ENCODE results near the gene SCN3A. TPM values are rescaled to one million over a fixed set of nuclear protein-coding genes. Genes with fewer than 3 reads are reported as not detected.

The SCN3A gene
- total and polyA plus RNA-seq, 9 of the 15 experiments (the other 6 are each of a cell fraction or from before 2014, with no cell fraction given) = not detected

- no peak overlapping the region for H3K4me3 ChIP-seq
- no peak overlapping the region for H2AFZ ChIP-seq (ENCODE audit: low read depth, low read length)
- H3K79me2 ChIP-seq (ENCODE audit: control insufficient read depth, insufficient read depth, low read length) = no peaks in the 10 kb centered on the region
- H3K4me1 ChIP-seq (replicated peaks in 1 of 2; ENCODE audit: control insufficient read depth in 2 of 2, insufficient read depth in 2 of 2, low read length in 2 of 2) = no peaks in the 10 kb centered on the region
- DNase-seq (ENCODE audit: extremely low read depth in 1 of 4, low spot score in 3 of 4) = no peak
- H3K36me3 ChIP-seq (ENCODE audit: control insufficient read depth, insufficient read depth, low read length) = no peaks in the 10 kb centered on the region
- CTCF ChIA-PET (ENCODE audit: low intra/inter-chr PET ratio) = no interaction called here
- 4% methylated on average over 6 of the region's 6 CpGs for WGBS (ENCODE audit: insufficient coverage, low coverage, missing lambda C conversion rate)
- TF ChIP-seq POLR2H (tag; IDR thresholded peaks at IDR 0.05; ENCODE audit: low read depth) (no peak), E4F1 (CRISPR knock-in tag; IDR thresholded peaks at IDR 0.05; ENCODE audit: borderline replicate concordance) (no peak)
- no peak overlapping the region for H3K9ac ChIP-seq (ENCODE audit: insufficient read depth in 1 of 2, low read depth in 2 of 2, low read length in 2 of 2)
- in situ Hi-C loops (cut with MboI) (no loop called here), intact Hi-C loops (cut with micrococcal nuclease) (no loop called here)
- no peaks in the 10 kb centered on the region for H3K9me1 ChIP-seq (ENCODE audit: control insufficient read depth, insufficient read depth, low read length)
- no peaks in the 10 kb centered on the region for H3K27me3 ChIP-seq (ENCODE audit: control insufficient read depth in 2 of 2, insufficient read depth in 2 of 2, low read length in 2 of 2)
- ATAC-seq = no peak
- H4K20me1 ChIP-seq (replicated peaks; ENCODE audit: control insufficient read depth, insufficient read depth, low read length) = no peaks in the 10 kb centered on the region
- BruUV-seq (replicated peaks) = no TSS peak
- FAIRE-seq = no peak
- POLR2A ChIA-PET = no interaction called here
- H3K4me2 ChIP-seq (ENCODE audit: insufficient read depth, low read length) = no peak overlapping the region
- H3K9me3 ChIP-seq (replicated peaks; ENCODE audit: control insufficient read depth, insufficient read depth, low read depth, low read length) = 0 out of 2 replicates have a peak, but pooled peaks cover 3% of the 10 kb centered on the region
- H3K27ac ChIP-seq (ENCODE audit: extremely low read depth, low read depth, low read length) = no peak overlapping the region
These were observed 159.1 kb downstream of the SCN3A start for GRCh38 chr2:165044505-165045303.

Other genes starting within 250 kb of the SCN3A start
- gene SLC38A11, start 248.5 kb downstream of the SCN3A start, total RNA-seq (2014; rRNA removed) = not detected in 2 replicates
- not detected in 2 replicates for gene SLC38A11, start 248.5 kb downstream of the SCN3A start, total RNA-seq (2014; rRNA removed; fragmentation: Illumina TruSeq; extraction: Trizol)
- not detected in 2 replicates for gene SLC38A11, start 248.5 kb downstream of the SCN3A start, total RNA-seq (2015; rRNA removed; fragmentation: Illumina TruSeq; extraction: Trizol)
- gene SLC38A11, start 248.5 kb downstream of the SCN3A start, total RNA-seq (2021) = not detected in 2 replicates
- gene SLC38A11, start 248.5 kb downstream of the SCN3A start, polyA plus RNA-seq (2011; rRNA removed) = not detected in 2 replicates
- not detected in 2 replicates for gene SLC38A11, start 248.5 kb downstream of the SCN3A start, polyA plus RNA-seq (2014; fragmentation: Illumina TruSeq; extraction: Trizol)
- not detected for gene SLC38A11, start 248.5 kb downstream of the SCN3A start, polyA plus RNA-seq (2014; fragmentation: Nextera tagmentation; extraction: Ambion mirVana)
- not detected in 2 replicates for gene SLC38A11, start 248.5 kb downstream of the SCN3A start, polyA plus RNA-seq (2014; rRNA removed)
- gene SCN2A, start 35.4 kb upstream of the SCN3A start, total RNA-seq (2014; rRNA removed) = 0.14 and 0.24 TPM in 2 replicates
- gene SCN2A, start 35.4 kb upstream of the SCN3A start, total RNA-seq (2014; rRNA removed; fragmentation: Illumina TruSeq; extraction: Trizol) = 0.57 and 0.62 TPM in 2 replicates
- gene SCN2A, start 35.4 kb upstream of the SCN3A start, total RNA-seq (2015; rRNA removed; fragmentation: Illumina TruSeq; extraction: Trizol) = 0.69 and 0.79 TPM in 2 replicates
- 0.27 and 0.29 TPM in 2 replicates for gene SCN2A, start 35.4 kb upstream of the SCN3A start, total RNA-seq (2021)
- gene SCN2A, start 35.4 kb upstream of the SCN3A start, polyA plus RNA-seq (2011; rRNA removed) = not detected in 2 replicates
- gene SCN2A, start 35.4 kb upstream of the SCN3A start, polyA plus RNA-seq (2014; fragmentation: Illumina TruSeq; extraction: Trizol) = 0.21 and 0.39 TPM in 2 replicates
- under 1 TPM; 0.08 to 0.18 TPM for gene SCN2A, start 35.4 kb upstream of the SCN3A start, polyA plus RNA-seq (2014; fragmentation: Nextera tagmentation; extraction: Ambion mirVana)
- 0.16 and 0.34 TPM in 2 replicates for gene SCN2A, start 35.4 kb upstream of the SCN3A start, polyA plus RNA-seq (2014; rRNA removed)